Neural crest cell (in vitro differentiated cells): ENCODE results near the gene WBP1L. TPM values are rescaled to one million over a fixed set of nuclear protein-coding genes. Genes with fewer than 3 reads are reported as not detected.
"Not testable (repeated sequence)": the region's sequence is repeated elsewhere in the genome, so short reads cannot be mapped to it uniquely, and the experiment has no call there.

Experiments used
- DNase-seq: peaks from one replicate; pipeline ENCODE4 v3.0.0; 2021; ENCODE audit warnings: low read depth, mixed read lengths, low spot score
- H3K27ac Mint-ChIP-seq: one replicate; pipeline ENCODE4 v1.8.0; 2021; ENCODE audit warnings: mild to moderate bottlenecking, mixed read lengths; ENCODE audit not compliant: unreplicated experiment
- H3K27me3 Mint-ChIP-seq: 2 replicates; pipeline ENCODE4 v1.8.0; 2021; ENCODE audit warnings: low read depth, mild to moderate bottlenecking, mixed read lengths
- H3K36me3 Mint-ChIP-seq: 2 replicates; pipeline ENCODE4 v1.8.0; 2021; ENCODE audit warnings: low read depth, mild to moderate bottlenecking, mixed read lengths
- H3K4me1 Mint-ChIP-seq: 2 replicates; pipeline ENCODE4 v1.8.0; 2021; ENCODE audit warnings: mixed read lengths
- H3K4me3 Mint-ChIP-seq: one replicate; pipeline ENCODE4 v1.8.0; 2021; ENCODE audit warnings: mild to moderate bottlenecking, mixed read lengths
- H3K9me3 Mint-ChIP-seq: 2 replicates; pipeline ENCODE4 v1.8.0; 2021; ENCODE audit warnings: mixed read lengths
- CTCF ChIP-seq: fragments of 200-600 bp; sonication (generic); conservative IDR thresholded peaks from 2 replicates; pipeline ENCODE4 v1.5.0; 2021; ENCODE audit warnings: antibody characterized with exemption, mild to moderate bottlenecking
- total RNA-seq: library from RNA; stranded (reverse); gene quantifications from 2 replicates; pipeline ENCODE4 v1.2.1, GENCODE V29; 2021

The WBP1L gene
- total RNA-seq, 1 donor from 2014 or later = 22.0 TPM

GRCh38 chr10:102850025-102850518 lies 106.3 kb downstream of the WBP1L start:
- H3K27me3 Mint-ChIP-seq = no peaks in the 10 kb centered on the region

GRCh38 chr10:102853237-102853636 lies 109.5 kb downstream of the WBP1L start:
- not testable (repeated sequence) for H3K4me3 Mint-ChIP-seq, H3K9me3 Mint-ChIP-seq, H3K27me3 Mint-ChIP-seq, H3K27ac Mint-ChIP-seq, DNase-seq, H3K36me3 Mint-ChIP-seq
- peaks cover 27% of the 10 kb centered on the region for H3K4me1 Mint-ChIP-seq

More at GRCh38 chr10:102850025-102850518, 106.3 kb downstream of the WBP1L start:
- no peak for TF ChIP-seq CTCF
- no peak overlapping the region for H3K27ac Mint-ChIP-seq
- no peaks in the 10 kb centered on the region for H3K36me3 Mint-ChIP-seq
- peaks cover 4% of the 10 kb centered on the region for H3K9me3 Mint-ChIP-seq
- DNase-seq = no peak
- H3K4me1 Mint-ChIP-seq = peaks cover 9% of the 10 kb centered on the region
- H3K4me3 Mint-ChIP-seq = no peak overlapping the region

GRCh38 chr10:102855731-102856436 lies 112.1 kb downstream of the WBP1L start:
- Mint-ChIP-seq H3K4me1 (peaks cover 27% of the 10 kb centered on the region), H3K4me3 (peak overlapping the region; percentile 81), H3K27ac (peak overlapping the region; percentile 83)
- H3K27me3 Mint-ChIP-seq, H3K36me3 Mint-ChIP-seq, H3K9me3 Mint-ChIP-seq, DNase-seq: not testable (repeated sequence)

GRCh38 chr10:102856758-102857424 lies 113.1 kb downstream of the WBP1L start:
- H3K36me3 Mint-ChIP-seq = no peaks in the 10 kb centered on the region
- DNase-seq = no peak
- H3K27ac Mint-ChIP-seq = no peak overlapping the region
- no peak for TF ChIP-seq CTCF
- no peaks in the 10 kb centered on the region for H3K9me3 Mint-ChIP-seq
- no peaks in the 10 kb centered on the region for H3K27me3 Mint-ChIP-seq
- peak overlapping the region; percentile 38 for H3K4me3 Mint-ChIP-seq
- peaks cover 27% of the 10 kb centered on the region for H3K4me1 Mint-ChIP-seq

GRCh38 chr10:102859911-102860310 lies 116.2 kb downstream of the WBP1L start:
- no peak for TF ChIP-seq CTCF
- no peak for DNase-seq
- no peaks in the 10 kb centered on the region for H3K36me3 Mint-ChIP-seq
- no peak overlapping the region for H3K4me3 Mint-ChIP-seq
- no peaks in the 10 kb centered on the region for H3K27me3 Mint-ChIP-seq
- no peaks in the 10 kb centered on the region for H3K9me3 Mint-ChIP-seq
- peak overlapping the region; percentile 27 for H3K27ac Mint-ChIP-seq
- peaks cover 18% of the 10 kb centered on the region for H3K4me1 Mint-ChIP-seq

GRCh38 chr10:102863660-102864059 lies 119.9 kb downstream of the WBP1L start:
- Mint-ChIP-seq H3K4me1 (peaks cover under 1% of the 10 kb centered on the region), H3K27ac (no peak overlapping the region), H3K36me3 (no peaks in the 10 kb centered on the region), H3K9me3 (no peaks in the 10 kb centered on the region), H3K4me3 (no peak overlapping the region), H3K27me3 (no peaks in the 10 kb centered on the region)
- TF ChIP-seq CTCF = no peak
- no peak for DNase-seq
